CD14-positive monocyte (primary cell): ENCODE data around the gene ZNF385B. TPM values are rescaled to one million over a fixed set of nuclear protein-coding genes. Genes with fewer than 3 reads are reported as not detected.

Source experiments
- DNase-seq, 3 donors: peaks; one replicate each; pipeline ENCODE4 v3.0.0-alpha.2; 2011 to 2022
- H2AFZ ChIP-seq: 2 replicates; pipeline ENCODE4 v1.6.0; 2012; ENCODE audit warnings: mild to moderate bottlenecking, low read depth, low read length, inconsistent platforms; ENCODE audit not compliant: insufficient read depth, poor library complexity, severe bottlenecking
- H3K27ac ChIP-seq, 2 donors: 1 replicate in 1 of 2; 2 replicates in 1 of 2; pipeline ENCODE4 v1.5.1; 2012 to 2013; ENCODE audit warnings: low read length in 2 of 2, control low read depth in 1 of 2, inconsistent platforms in 1 of 2, low read depth in 1 of 2, mild to moderate bottlenecking in 1 of 2
- H3K27me3 ChIP-seq, 2 donors: one replicate each; pipeline versions ENCODE4 v1.6.0 to v1.6.1; 2011 to 2013; ENCODE audit warnings: low read length in 2 of 2; ENCODE audit not compliant: control insufficient read depth in 2 of 2, insufficient read depth in 2 of 2
- H3K36me3 ChIP-seq, 2 donors: replicated peaks in 1 of 2; 1 replicate in 1 of 2; 2 replicates in 1 of 2; pipeline versions ENCODE4 v1.5.1 to v1.6.1; 2012 to 2013; ENCODE audit warnings: low read length in 2 of 2, control low read depth in 1 of 2, inconsistent platforms in 1 of 2, mild to moderate bottlenecking in 1 of 2; ENCODE audit not compliant: insufficient read depth in 2 of 2, control insufficient read depth in 1 of 2
- H3K4me1 ChIP-seq, 2 donors: 1 replicate in 1 of 2; 2 replicates in 1 of 2; pipeline versions ENCODE4 v1.5.1 to v1.6.1; 2012 to 2013; ENCODE audit warnings: low read length in 2 of 2, control low read depth in 1 of 2, inconsistent platforms in 1 of 2, mild to moderate bottlenecking in 1 of 2, moderate library complexity in 1 of 2; ENCODE audit not compliant: insufficient read depth in 2 of 2, control insufficient read depth in 1 of 2
- H3K4me2 ChIP-seq: replicated peaks from 2 replicates; pipeline ENCODE3; 2012; ENCODE audit warnings: low read length, moderate library complexity, mild to moderate bottlenecking; ENCODE audit not compliant: poor library complexity, severe bottlenecking; ENCODE audit errors: extremely low read depth
- H3K4me3 ChIP-seq, 3 experiments: fragments of 200-600 bp in 1 of 3; sonication (generic) in 1 of 3; replicated peaks in 1 of 3; 1 replicate in 2 of 3; 2 replicates in 1 of 3; pipeline ENCODE4 v1.5.1; 2011 to 2013; ENCODE audit warnings: low read length in 3 of 3, mild to moderate bottlenecking in 3 of 3, control low read depth in 2 of 3, low read depth in 2 of 3, inconsistent platforms in 1 of 3, moderate library complexity in 1 of 3
- H3K79me2 ChIP-seq: 2 replicates; pipeline ENCODE4 v1.6.0; 2012; ENCODE audit warnings: mild to moderate bottlenecking, control low read depth, inconsistent platforms, low read length, moderate library complexity; ENCODE audit not compliant: insufficient read depth
- H3K9ac ChIP-seq: 2 replicates; pipeline ENCODE4 v1.6.0; 2017; ENCODE audit warnings: low read length, mild to moderate bottlenecking; ENCODE audit not compliant: insufficient read depth, poor library complexity, severe bottlenecking
- H3K9me3 ChIP-seq, 2 donors: replicated peaks in 1 of 2; 1 replicate in 1 of 2; 2 replicates in 1 of 2; pipeline versions ENCODE4 v1.5.1 to v1.6.1; 2012 to 2013; ENCODE audit warnings: low read length in 2 of 2, control low read depth in 1 of 2; ENCODE audit not compliant: control insufficient read depth in 1 of 2, insufficient read depth in 1 of 2
- H4K20me1 ChIP-seq: 2 replicates; pipeline ENCODE4 v1.6.0; 2012; ENCODE audit warnings: mild to moderate bottlenecking, low read length, control low read depth, moderate library complexity; ENCODE audit not compliant: insufficient read depth
- H3K27ac Mint-ChIP-seq, 7 donors: one replicate each; pipeline ENCODE4 v1.8.0; 2020; ENCODE audit warnings: mild to moderate bottlenecking in 7 of 7, mixed read lengths in 7 of 7, moderate library complexity in 6 of 7, inconsistent platforms in 2 of 7
- H3K27me3 Mint-ChIP-seq, 3 donors: one replicate each; pipeline ENCODE4 v1.8.0; 2021 to 2022; ENCODE audit warnings: low read depth in 3 of 3, mild to moderate bottlenecking in 3 of 3, mixed read lengths in 3 of 3, moderate library complexity in 3 of 3, inconsistent platforms in 1 of 3
- H3K36me3 Mint-ChIP-seq, 2 donors: one replicate each; pipeline ENCODE4 v1.8.0; 2020; ENCODE audit warnings: mixed read lengths in 2 of 2, inconsistent platforms in 1 of 2, mild to moderate bottlenecking in 1 of 2
- H3K4me1 Mint-ChIP-seq: one replicate; pipeline ENCODE4 v1.8.0; 2020; ENCODE audit warnings: mild to moderate bottlenecking, mixed read lengths
- H3K4me3 Mint-ChIP-seq, 2 donors: one replicate each; pipeline ENCODE4 v1.8.0; 2020; ENCODE audit warnings: mild to moderate bottlenecking in 2 of 2, mixed read lengths in 2 of 2, moderate library complexity in 1 of 2
- H3K9me3 Mint-ChIP-seq, 7 donors: one replicate each; pipeline ENCODE4 v1.8.0; 2020 to 2022; ENCODE audit warnings: mixed read lengths in 7 of 7, mild to moderate bottlenecking in 6 of 7, moderate library complexity in 6 of 7, inconsistent platforms in 2 of 7
- WGBS: methylation state at CpG from one replicate; pipeline ENCODE4 v1.1.5; 2013; ENCODE audit warnings: missing lambda C conversion rate; ENCODE audit not compliant: insufficient coverage; 5-methylcytosine and 5-hydroxymethylcytosine counted together
- intact Hi-C, 2 donors: fragments of 100-400 bp; cut with micrococcal nuclease; formaldehyde crosslinking; loops; one replicate each; pipeline versions ENCODE4 v1.15.0 to v1.15.1; 2023
- polyA plus RNA-seq, 3 donors: library from polyadenylated mRNA; depleted of rRNA in 1 of 3; unstranded in 2 of 3; stranded (reverse) in 1 of 3; fragments of 300-500 nt in 2 of 3; fragments of >200 nt in 1 of 3; fragmentation: Illumina TruSeq in 2 of 3; gene quantifications; 1 replicate in 2 of 3; 2 replicates in 1 of 3; pipeline ENCODE4 v1.2.3, GENCODE V29; 2012 to 2021
- TF ChIP-seq, protein P1 (sequence below): fragments of 200-600 bp; IDR thresholded peaks from one replicate; pipeline ENCODE4 v1.8.0; 2022; ENCODE audit warnings: antibody characterized with exemption, mild to moderate bottlenecking

ZNF385B gene
- polyA plus RNA-seq, 3 donors, result not detected

DNA sequence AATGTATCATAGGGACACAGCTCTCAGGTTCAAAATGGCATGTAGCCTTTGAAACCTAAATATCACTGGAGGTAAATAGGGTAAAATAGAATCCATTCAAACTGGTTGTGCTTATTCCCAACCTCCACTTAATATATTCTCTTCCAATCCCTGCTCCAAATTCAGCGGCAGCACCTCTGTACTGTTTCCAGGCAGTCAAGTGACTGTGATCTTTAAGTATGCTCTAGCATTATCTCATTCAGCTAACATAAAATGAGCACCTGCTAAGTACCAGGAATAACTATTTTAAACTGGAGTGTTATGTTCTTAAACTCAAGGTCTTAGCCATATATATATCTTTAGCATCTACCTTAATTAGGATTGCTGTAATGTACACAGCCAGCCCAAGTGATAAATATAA lies 327.5 kb downstream of the ZNF385B start:
- no peak overlapping the region for H3K27ac Mint-ChIP-seq
- H3K4me1 Mint-ChIP-seq, result no peaks in the 10 kb centered on the region
- Histone ChIP-seq H3K4me3 (no peak overlapping the region), H3K27ac (no peak overlapping the region), H2AFZ (no peak overlapping the region), H4K20me1 (no peaks in the 10 kb centered on the region), H3K79me2 (no peaks in the 10 kb centered on the region), H3K9ac (no peak overlapping the region), H3K36me3 (no peaks in the 10 kb centered on the region), H3K4me1 (no peaks in the 10 kb centered on the region), H3K27me3 (no peaks in the 10 kb centered on the region), H3K4me2 (no peak overlapping the region), H3K9me3 (peaks cover 0 to 3% of the 10 kb centered on the region in 2 donors)
- no peaks in the 10 kb centered on the region for H3K36me3 Mint-ChIP-seq
- intact Hi-C loops, result no loop called here
- H3K9me3 Mint-ChIP-seq, result peaks cover 0 to 6% (median under 1%) of the 10 kb centered on the region in 7 donors
- no peak overlapping the region for H3K4me3 Mint-ChIP-seq
- DNase-seq, result no peak
- WGBS, result no CpG with 5 or more reads among the region's 1 CpG
- peaks cover 0 to 2% (median 0%) of the 10 kb centered on the region in 3 donors for H3K27me3 Mint-ChIP-seq
- TF ChIP-seq, protein P1, sequence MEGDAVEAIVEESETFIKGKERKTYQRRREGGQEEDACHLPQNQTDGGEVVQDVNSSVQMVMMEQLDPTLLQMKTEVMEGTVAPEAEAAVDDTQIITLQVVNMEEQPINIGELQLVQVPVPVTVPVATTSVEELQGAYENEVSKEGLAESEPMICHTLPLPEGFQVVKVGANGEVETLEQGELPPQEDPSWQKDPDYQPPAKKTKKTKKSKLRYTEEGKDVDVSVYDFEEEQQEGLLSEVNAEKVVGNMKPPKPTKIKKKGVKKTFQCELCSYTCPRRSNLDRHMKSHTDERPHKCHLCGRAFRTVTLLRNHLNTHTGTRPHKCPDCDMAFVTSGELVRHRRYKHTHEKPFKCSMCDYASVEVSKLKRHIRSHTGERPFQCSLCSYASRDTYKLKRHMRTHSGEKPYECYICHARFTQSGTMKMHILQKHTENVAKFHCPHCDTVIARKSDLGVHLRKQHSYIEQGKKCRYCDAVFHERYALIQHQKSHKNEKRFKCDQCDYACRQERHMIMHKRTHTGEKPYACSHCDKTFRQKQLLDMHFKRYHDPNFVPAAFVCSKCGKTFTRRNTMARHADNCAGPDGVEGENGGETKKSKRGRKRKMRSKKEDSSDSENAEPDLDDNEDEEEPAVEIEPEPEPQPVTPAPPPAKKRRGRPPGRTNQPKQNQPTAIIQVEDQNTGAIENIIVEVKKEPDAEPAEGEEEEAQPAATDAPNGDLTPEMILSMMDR, result no peak

- Mint-ChIP-seq H3K9me3 (peaks cover 0 to 6% (median 0%) of the 10 kb centered on the region in 7 donors), H3K4me1 (no peaks in the 10 kb centered on the region), H3K27ac (no peak overlapping the region), H3K36me3 (no peaks in the 10 kb centered on the region), H3K4me3 (no peak overlapping the region), H3K27me3 (peaks cover 0 to 2% (median 0%) of the 10 kb centered on the region in 3 donors)
- no peaks in the 10 kb centered on the region for H3K36me3 ChIP-seq
- TF ChIP-seq, protein P1, result no peak
- no peak overlapping the region for H3K4me3 ChIP-seq
- no peaks in the 10 kb centered on the region for H3K4me1 ChIP-seq
- no CpG with 5 or more reads among the region's 2 CpGs for WGBS
- no peak overlapping the region for H3K4me2 ChIP-seq
- H3K9ac ChIP-seq, result no peak overlapping the region
- H4K20me1 ChIP-seq, result no peaks in the 10 kb centered on the region
- H2AFZ ChIP-seq, result no peak overlapping the region
- H3K9me3 ChIP-seq, result peaks cover 0 to 3% of the 10 kb centered on the region in 2 donors
- H3K79me2 ChIP-seq, result no peaks in the 10 kb centered on the region
- DNase-seq, result no peak
- no peaks in the 10 kb centered on the region for H3K27me3 ChIP-seq
- intact Hi-C loops, result no loop called here
- H3K27ac ChIP-seq, result no peak overlapping the region
These were observed 328.5 kb downstream of the ZNF385B start for GRCh38 chr2:179532863-179533278.
